Amygdala (tissue), 56 donors: ENCODE results near the gene PITPNM2.

Experiments
- DNase-seq, 56 donors: peaks; one replicate each; lab custom pipeline; 2025; lab: John Stamatoyannopoulos, UW

PITPNM2 gene

GRCh38 chr12:123101526-123101925 lies 49.4 kb downstream of the PITPNM2 start:
- no peak for DNase-seq
